Testis (tissue), 2 donors: ENCODE data around the gene C7.

Source experiments
- CTCF ChIP-seq, 3 experiments: fragments of 450-650 bp in 2 of 3; fragments of 200-600 bp in 1 of 3; sonication (generic) in 1 of 3; IDR thresholded peaks; one replicate each; pipeline ENCODE4 v1.5.1; 2016 to 2019; ENCODE audit warnings: antibody characterized with exemption in 3 of 3, mild to moderate bottlenecking in 2 of 3, moderate library complexity in 1 of 3
- POLR2A ChIP-seq: fragments of 450-650 bp; IDR thresholded peaks from one replicate; pipeline ENCODE4 v1.6.1; 2017; ENCODE audit warnings: antibody characterized with exemption, mild to moderate bottlenecking, moderate library complexity

DNA sequence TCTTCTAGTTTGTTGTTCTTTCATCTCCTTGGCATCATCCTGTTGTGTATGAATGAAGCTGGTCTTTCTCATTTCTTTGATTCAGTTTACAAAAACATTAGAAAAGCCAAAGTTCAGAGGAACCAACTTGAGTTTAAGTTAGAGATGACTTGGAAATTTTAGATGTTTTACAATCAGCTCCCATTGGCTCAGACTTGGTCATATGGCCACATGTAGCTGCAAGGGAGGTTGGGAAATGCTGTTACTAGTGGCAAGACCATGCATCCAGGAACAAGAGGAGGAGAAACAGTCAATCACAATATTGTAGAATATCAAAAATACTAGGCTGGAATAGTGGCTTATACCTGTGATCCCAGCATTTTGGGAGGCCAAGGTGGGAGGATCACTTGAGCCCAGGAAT, 48.6 kb upstream of the C7 start:
- TF ChIP-seq CTCF (IDR thresholded peaks at IDR 0.05) (no peak), POLR2A (no peak)
